Measurements from ENCODE around the gene CPTP. TPM values are rescaled to one million over a fixed set of nuclear protein-coding genes. Genes with fewer than 3 reads are reported as not detected.

CPTP gene
- total and polyA plus RNA-seq, 2 of the 13 experiments (the other 11 are each of a cell fraction or from before 2014, with no cell fraction given): 5.5 to 9.3 TPM

DNA sequence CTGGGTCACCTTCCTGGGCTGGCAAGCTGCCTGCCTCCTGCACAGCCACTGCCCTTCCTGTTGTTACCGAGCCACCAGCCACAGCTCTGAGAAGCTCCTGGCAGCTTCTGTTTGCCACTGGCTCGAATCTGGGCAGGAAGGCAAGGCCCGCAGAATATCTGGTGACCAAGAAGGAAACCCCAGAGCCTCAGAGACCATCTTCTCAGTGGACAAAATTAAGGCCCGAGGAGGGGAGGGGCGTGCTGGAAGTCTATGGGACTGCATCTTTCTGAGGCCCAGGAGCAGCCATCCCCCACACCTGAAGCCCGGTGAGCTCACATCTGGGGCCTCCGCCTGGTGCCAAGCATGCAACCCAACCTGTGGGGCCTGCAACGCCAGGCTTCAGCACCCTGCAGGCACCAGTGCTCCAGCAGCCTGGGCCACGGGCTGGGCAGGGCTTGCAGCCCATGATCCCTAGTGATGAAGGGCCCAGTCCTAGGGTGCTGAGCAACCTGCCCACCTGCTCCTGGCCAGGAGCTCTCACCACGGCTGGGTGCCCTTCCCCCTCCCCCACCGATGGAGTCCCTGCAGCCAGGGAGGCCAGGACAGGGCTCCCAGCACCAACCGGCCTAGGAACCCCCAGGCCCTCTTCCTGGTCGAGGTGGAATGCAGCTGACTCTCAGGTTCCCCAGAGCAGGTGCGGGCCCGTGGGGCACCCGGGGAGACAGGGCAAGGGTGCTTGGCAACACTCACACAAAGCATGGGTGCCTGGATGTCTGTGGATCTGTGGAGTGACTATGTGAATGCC is 879 bp downstream of the CPTP start (continued):
- TF ChIP-seq MYNN (CRISPR knock-in tag; IDR thresholded peaks at IDR 0.05; ENCODE audit: low read depth): 0 out of 2 replicates have a peak, but pooled peaks have one; percentile 0
- TF ChIP-seq GATA4 (IDR thresholded peaks at IDR 0.05; ENCODE audit: borderline replicate concordance, low read depth): no peak
- no peak for TF ChIP-seq TBL1XR1 (IDR thresholded peaks at IDR 0.05; ENCODE audit: borderline replicate concordance, low read length, partially characterized antibody)
- no peak for TF ChIP-seq FOSL2 (CRISPR knock-in tag; IDR thresholded peaks at IDR 0.05)
- TF ChIP-seq ZNF34 (CRISPR knock-in tag; IDR thresholded peaks at IDR 0.05; ENCODE audit: borderline replicate concordance): no peak
- TF ChIP-seq ATF7-NPFF (CRISPR knock-in tag; IDR thresholded peaks at IDR 0.05; ENCODE audit: low read depth): 0 out of 2 replicates have a peak, but pooled peaks have one; percentile 0
- no peak for TF ChIP-seq MTA3 (CRISPR knock-in tag; IDR thresholded peaks at IDR 0.05)
- TF ChIP-seq, protein P1, sequence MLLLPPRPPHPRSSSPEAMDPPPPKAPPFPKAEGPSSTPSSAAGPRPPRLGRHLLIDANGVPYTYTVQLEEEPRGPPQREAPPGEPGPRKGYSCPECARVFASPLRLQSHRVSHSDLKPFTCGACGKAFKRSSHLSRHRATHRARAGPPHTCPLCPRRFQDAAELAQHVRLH (CRISPR knock-in tag; IDR thresholded peaks at IDR 0.05; ENCODE audit: borderline replicate concordance, low read depth): no peak
- no peak for TF ChIP-seq SALL1 (CRISPR knock-in tag; IDR thresholded peaks at IDR 0.05)
- TF ChIP-seq ZNF768 (CRISPR knock-in tag; IDR thresholded peaks at IDR 0.05): no peak; the same call in 1 of the 2 replicates
- TF ChIP-seq AHR (CRISPR knock-in tag; IDR thresholded peaks at IDR 0.05): no peak
- no peak; the same call in 1 of the 2 replicates for TF ChIP-seq ZNF446 (CRISPR knock-in tag; IDR thresholded peaks at IDR 0.05)
- TF ChIP-seq, protein P2, sequence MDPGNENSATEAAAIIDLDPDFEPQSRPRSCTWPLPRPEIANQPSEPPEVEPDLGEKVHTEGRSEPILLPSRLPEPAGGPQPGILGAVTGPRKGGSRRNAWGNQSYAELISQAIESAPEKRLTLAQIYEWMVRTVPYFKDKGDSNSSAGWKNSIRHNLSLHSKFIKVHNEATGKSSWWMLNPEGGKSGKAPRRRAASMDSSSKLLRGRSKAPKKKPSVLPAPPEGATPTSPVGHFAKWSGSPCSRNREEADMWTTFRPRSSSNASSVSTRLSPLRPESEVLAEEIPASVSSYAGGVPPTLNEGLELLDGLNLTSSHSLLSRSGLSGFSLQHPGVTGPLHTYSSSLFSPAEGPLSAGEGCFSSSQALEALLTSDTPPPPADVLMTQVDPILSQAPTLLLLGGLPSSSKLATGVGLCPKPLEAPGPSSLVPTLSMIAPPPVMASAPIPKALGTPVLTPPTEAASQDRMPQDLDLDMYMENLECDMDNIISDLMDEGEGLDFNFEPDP (CRISPR knock-in tag; conservative IDR thresholded peaks at IDR 0.05): no peak
- TF ChIP-seq NR2F1 (CRISPR knock-in tag; IDR thresholded peaks at IDR 0.05): no peak
- TF ChIP-seq MED1 (CRISPR knock-in tag; IDR thresholded peaks at IDR 0.05): no peak
- no peak for TF ChIP-seq ATF5 (CRISPR knock-in tag; IDR thresholded peaks at IDR 0.05; ENCODE audit: low read depth)
- TF ChIP-seq ZFP37 (CRISPR knock-in tag; IDR thresholded peaks at IDR 0.05; ENCODE audit: borderline replicate concordance): no peak
- no peak for TF ChIP-seq RAD51 (IDR thresholded peaks at IDR 0.05; ENCODE audit: borderline replicate concordance)
- no peak for TF ChIP-seq ZNF660 (CRISPR knock-in tag; IDR thresholded peaks at IDR 0.05; ENCODE audit: borderline replicate concordance, low read depth)
- TF ChIP-seq CAMTA2 (CRISPR knock-in tag; IDR thresholded peaks at IDR 0.05; ENCODE audit: borderline replicate concordance): no peak
- TF ChIP-seq SP2 (CRISPR knock-in tag; IDR thresholded peaks at IDR 0.05): no peak
- TF ChIP-seq ZNF12 (CRISPR knock-in tag; IDR thresholded peaks at IDR 0.05): no peak
- TF ChIP-seq ZNF496 (CRISPR knock-in tag; IDR thresholded peaks at IDR 0.05; ENCODE audit: insufficient replicate concordance): no peak
- TF ChIP-seq TARDBP (CRISPR knock-in tag; IDR thresholded peaks at IDR 0.05): no peak
- no peak for TF ChIP-seq ZNF138 (CRISPR knock-in tag; IDR thresholded peaks at IDR 0.05; ENCODE audit: low read depth)
- TF ChIP-seq ZNF589 (CRISPR knock-in tag; conservative IDR thresholded peaks at IDR 0.05): no peak
- TF ChIP-seq ZNF619 (CRISPR knock-in tag; IDR thresholded peaks at IDR 0.05): 0 out of 2 replicates have a peak, but pooled peaks have one; percentile 15
